ENCODE data around the gene PADI1.

PADI1 gene

DNA sequence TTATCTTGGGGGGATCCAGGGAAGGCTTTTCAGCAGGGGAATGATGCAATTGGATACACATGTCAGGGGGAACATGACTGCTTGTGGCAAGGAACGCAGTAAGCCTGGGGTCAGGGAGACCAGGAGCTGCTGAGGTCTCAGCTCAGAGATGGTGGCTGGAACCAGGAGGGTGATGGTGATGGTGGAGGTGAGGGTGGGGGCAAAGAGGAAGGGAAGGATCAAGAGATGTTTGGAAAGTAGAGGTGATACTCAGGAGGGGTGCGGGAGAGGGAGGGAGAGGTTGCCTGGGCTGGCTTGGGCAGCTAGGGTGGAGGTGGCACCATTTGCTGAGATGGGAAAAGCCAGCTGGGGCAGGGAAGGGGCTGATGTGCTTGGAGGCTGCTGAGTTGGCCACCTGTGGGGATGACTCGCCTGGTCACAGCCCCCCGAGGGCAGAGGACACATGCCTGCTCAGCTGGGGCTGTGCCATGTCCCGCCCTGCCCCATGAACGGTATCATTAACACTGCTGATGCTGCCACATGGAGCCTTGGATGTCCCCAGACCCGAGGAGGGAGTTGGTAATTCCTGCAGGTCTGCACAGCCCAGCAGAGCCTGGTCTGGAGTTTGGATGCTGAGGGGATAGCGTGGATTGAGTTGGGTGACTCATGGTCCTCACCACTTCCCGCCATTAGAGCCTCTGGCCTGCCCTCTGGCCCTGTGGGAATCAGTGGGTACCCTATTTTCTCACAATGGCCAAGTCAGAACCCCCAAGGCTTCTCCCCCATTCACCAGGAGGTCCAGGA is 6.3 kb upstream of the PADI1 start:
- no peak for DNase-seq (ENCODE audit: low spot score)

DNA sequence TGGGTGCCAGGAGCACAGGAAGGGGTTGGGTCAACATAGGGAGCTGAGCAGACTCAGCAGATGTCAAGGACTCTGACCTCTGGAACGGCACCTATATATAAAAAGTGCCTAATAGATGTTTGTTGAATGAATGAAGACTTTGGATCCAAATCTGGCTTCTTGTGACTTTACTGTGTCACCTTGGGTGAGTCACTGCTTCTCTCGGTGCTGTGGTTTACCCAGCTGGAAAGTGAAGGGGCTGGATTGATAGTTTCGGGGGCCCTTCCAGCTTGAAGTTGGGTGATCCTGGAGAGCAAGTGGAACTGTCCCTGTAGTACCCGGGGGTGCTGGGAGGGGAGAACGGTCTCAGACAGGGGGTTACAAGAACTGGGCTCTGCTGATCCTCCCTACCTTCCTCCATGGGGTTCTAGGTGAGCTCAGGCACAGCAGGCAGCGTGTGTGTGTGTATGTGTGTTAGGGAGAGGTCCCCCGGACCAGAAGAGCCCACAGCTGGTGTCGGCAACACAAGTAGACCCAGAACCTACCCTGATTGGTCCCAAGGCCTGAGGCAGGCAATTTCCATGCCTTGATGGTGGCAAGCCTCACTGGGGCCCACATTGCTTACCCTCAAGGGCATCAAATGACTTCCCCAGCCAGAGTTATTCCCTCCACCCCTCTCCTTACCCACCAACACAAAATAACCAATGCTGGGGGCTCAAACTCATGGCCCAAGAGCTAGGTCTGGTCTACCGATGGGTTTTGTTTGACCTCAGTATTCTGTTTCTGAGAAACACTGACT is 5.5 kb upstream of the PADI1 start:
- no peak for DNase-seq (ENCODE audit: low spot score)

DNA sequence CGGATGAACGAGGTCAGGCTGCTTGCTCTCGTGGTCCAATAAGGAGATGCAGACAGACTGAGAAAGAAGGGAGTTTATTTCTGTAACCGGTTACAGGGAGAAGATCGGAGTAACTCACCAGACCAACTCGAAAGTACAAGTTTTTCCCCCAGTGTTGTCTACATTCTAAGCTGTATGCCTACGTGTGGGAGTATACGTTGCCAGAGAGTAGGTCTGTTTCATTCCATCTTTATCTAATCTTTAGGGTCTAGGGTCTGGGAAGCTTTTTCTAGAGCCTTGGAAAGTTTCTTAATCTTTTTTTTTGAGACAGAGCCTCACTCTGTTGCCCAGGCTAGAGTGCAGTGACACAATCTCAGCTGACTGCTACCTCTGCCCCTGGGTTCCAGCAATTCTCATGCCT is 4.7 kb upstream of the PADI1 start:
- DNase-seq (ENCODE audit: low spot score) = no peak

DNA sequence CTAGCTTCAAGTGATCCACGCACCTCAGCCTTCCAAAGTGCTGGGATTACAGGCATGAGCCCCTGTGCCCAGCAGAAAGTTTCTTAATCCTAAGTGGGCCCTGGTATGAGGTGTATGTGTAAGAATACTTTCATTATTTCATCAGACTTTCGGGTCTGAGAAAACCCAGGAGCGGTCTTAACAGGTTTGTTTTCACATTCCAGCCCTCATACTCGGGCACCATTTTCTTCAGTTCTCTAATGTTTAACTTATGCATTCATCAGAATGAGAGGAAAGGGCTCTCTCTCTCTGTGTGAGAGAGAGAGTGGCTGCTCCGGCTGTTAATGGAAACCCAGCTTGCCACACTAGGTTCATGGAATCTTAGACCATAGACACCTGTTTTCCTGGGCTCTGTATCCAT is 4.2 kb upstream of the PADI1 start:
- DNase-seq (ENCODE audit: low spot score) = no peak

DNA sequence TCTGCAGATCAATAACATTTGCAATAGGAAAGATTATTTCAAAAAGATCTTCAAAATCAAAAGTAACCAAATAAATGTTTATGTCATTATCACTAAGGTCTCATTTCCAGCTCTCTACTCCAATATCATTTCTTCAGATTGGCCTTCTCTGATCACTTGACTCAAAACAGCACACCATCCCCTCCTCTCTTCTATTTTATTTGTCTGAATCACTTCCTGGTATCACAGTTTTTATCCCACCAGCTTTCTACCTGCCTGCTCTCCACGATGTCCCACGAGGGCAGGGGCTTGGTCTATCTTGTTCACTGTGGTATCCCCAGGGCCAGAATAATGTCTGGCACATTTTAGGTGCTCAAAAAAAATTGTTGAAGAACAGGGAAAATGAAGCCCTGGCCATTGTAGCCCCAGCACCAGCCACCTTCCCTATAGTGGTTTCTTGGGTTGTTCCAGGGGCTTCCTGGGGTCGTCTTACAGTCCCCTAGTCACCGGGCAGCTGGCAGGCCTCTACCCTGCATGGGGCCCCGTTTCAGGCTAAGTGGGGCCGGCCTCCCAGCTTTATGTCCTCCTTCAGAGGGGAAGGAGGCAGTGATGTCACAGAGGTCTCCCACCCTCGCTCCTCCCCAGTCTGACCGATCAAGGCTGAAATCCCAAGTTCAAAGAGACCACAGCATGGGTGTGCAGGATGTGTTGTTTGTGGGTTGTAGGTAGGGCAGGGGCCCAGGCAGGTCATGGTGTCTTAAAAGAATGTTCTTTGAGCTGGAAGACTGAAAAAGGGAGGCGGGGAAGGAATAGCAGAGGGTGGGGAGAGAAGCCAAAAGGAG is 3.5 kb upstream of the PADI1 start:
- DNase-seq (ENCODE audit: low spot score) = no peak

DNA sequence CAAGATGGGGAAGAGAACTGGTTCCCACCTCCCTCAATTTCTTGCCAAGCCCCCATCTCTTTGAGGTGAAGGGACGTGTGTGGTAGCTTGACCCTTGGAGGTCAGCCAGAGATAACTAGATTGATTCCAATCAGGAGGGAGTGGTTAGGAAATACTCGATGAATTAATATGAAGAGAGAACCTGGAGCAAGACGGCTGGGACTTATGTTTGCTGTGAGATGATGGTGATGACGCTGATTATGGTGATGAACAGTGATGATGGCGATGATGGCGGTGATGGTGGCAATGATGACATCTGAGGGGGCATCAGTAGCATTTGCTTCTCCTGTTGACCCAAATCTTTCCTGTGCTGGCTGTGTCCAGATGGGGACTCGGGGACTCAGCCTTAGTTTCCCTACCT is 724 bp downstream of the PADI1 start:
- DNase-seq (ENCODE audit: low spot score) = no peak

DNA sequence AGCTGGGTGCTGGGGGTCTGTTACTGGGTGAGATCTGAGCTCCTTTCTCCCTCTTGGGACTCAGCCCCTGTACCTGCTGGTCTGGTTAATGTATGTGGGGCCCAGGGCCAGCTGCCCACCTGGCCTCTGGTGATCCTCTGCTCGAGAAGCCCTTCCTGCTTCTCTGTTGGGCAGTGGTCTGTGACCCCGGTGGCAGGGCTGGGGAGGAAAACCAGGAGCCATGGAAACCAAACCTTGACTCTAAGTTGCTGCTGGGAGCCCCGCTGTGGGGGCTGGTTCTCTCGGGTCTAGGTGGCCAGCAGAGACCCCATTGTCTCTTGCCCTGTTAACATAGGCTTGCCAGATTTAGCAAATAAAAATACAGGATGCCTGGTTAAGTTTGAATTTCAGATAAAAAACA is 1.3 kb downstream of the PADI1 start:
- DNase-seq (ENCODE audit: low spot score) = no peak

DNA sequence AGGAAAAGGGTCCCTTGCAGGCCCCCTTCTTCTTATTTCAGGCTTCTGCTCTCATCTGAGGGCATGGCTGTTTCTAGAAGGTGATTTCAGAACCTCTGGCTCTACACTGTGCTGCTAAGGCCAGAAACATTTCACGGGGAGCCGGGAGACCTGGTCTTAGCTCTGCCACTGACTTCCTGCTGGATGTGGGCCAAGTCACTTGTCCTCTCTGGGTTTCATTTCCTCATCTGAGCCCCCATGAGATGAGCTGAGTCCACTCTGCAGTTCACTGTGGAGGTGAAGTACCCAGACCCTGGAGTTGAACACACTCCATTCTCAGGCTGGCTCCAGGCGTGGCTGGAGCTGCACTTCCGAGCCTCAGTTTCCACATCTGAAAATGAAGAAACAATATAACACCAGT is 2.1 kb downstream of the PADI1 start:
- no peak for DNase-seq (ENCODE audit: low spot score)

DNA sequence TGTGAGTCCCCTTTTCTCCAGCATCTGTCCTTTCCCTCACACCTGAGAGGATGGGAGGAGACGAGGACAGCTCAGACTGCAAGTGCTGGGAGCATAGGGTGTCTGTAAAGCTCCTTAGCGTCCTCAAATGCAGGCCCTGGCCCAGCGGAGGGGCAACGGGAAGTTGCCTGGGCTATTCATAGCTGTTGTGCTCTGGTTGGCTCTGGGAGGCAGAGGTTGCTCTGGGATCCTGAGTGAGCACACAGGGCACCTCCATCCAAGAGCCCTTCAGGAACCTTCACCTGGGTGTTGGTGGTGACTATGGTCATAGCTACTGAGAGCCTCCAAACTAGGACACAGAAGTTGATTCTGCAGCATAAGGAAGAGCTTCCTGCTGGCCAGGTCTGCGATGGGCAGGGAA is 2.6 kb downstream of the PADI1 start:
- no peak for DNase-seq (ENCODE audit: low spot score)

DNA sequence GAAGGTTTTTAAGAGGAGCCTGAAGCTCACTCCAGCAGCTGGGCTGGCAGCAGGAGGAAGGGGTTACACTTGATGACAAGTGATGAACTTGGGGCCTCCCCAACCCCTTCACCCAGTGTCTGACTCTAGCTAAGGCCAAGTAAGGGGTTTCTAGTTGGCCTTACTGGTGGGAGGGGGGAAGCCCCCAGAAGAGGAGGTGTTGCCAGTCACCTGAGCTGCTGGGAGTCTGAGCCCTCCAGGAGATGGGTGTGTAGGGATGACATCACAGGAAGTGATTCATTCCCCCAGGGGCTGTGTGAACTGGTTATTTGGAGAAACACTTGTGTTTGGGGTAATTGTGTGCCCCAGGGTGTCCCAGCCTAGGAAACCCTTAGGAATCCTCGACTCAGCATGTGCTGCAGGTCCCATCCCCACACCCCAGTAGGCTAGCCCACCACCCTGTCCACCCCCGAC is 3.1 kb downstream of the PADI1 start:
- DNase-seq (ENCODE audit: low spot score) = peak; percentile 21

DNA sequence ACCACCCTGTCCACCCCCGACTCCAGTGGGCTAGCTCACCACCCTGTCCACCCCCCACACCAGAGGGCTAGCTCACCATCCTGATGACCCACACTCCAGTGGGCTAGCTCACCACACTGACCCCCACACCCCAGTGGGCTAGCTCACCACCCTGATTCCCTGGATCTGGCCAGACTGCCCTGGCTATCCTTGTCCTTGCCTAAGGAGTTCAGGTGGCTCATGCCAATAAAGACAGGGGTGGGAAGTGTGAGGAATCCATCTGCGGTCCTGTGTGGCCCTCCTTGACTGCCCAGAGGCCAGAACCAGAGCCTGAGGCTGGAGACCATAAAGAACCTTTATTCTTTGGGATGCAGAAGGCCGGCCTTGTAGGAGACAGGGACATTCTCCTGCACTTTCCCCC is 3.6 kb downstream of the PADI1 start:
- no peak for DNase-seq (ENCODE audit: low spot score)

DNA sequence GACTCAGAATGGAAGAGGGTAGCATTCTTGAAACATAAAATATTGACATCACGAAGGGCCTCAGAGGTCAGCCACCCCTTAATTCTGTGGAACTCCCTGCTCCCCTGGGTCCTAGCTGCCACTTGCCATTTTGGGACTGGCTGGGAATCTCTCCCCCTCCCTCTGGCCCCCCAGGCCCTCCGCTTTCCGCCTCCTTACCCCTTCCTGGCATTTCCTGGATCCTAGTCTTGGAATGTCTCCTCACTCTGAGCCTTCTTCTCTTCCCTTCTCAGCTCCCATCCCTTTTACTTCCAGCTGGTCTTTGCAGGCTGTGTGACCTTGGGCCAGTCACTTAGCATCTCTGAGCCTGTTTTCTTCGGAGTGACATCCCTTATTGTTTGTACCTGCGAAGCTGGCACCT is 4.5 kb downstream of the PADI1 start:
- no peak for DNase-seq (ENCODE audit: low spot score)

DNA sequence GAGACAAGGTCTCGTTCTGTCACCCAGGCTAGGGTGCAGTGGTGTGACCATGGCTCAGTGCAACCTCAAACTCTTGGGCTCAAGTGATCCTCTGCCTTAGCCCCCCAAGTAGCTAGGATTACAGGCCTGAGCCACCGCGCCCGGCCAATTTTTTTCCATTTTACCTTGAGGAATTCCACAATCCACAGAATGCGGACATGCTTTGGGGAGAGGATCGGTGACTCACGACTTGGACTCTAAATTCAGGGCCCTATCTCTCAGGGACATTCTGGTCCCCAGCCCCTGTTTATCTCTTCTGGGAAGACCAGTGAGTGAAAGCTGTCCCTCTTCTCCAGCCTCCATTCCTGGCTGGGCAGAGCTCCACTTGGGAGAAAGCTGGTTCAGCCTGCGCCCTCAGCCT is 5.2 kb downstream of the PADI1 start:
- no peak for DNase-seq (ENCODE audit: low spot score)

DNA sequence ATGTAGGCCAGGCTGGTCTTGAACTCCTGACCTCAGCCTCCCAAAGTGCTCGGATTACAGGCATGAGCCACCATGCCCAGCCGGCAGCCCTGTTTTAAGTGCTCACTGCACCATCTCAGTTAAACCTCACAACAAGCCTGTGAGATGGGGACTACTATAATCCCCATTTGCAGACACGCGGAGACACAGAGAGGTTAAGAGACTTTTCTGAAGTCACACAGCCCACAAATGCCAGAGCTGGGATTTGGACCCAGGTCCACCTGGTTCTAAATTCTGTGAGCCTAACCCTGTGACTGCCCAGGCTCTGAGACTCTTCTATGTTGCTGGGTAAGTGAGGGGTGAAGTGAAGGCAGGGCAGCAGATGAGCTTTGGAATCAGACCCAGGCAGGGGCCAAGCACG is 6.4 kb downstream of the PADI1 start:
- no peak for DNase-seq (ENCODE audit: low spot score)

DNA sequence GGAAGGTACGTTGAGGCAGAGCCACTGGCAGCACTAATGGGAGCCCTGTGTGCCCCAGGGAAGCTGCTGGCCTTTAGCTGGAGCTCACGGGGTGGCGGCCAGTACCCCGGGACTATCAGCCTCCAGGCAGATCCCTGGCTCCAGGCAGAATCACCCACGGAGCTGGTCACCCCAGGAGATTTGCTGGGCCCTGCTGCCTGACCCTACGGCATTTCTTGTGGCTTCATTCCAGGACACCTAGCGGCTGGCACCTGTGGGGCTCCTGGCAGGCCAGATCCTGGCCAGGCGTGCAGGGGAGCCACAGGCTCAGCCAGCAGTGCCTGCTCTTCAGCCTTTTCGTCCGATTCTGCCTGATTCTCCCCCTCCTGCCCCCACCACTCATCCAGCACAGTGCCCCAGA is 7.1 kb downstream of the PADI1 start:
- DNase-seq (ENCODE audit: low spot score) = no peak

DNA sequence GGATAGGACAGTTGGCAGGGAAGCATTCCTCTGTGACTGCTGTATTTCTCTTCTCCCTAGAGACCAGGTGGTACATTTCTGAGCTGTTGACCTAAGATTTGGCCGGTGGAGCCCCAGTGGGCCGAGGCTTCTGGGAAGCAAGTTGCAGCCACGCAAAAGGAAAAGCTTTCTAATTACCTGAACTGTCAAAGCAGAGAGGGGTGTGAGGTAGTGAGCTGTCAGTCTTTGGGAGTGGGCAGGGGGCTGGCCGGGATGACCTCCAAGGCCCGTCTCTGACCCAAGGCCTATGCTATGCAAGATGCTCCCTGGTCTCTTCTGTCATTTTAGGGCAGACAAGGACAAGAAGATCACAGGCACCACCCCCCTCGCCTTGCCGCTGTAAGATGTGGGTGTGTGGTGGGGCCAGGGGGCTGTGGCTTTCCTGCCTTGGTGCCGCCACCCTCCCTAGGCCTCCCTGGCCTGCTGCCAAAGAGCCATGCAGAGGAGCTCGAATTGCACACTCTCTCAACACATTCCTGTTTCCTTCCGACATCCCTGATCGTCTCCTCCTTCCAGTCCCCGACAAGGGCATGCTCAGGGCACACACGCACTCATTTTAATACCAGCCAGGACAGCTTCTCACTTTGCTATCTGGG is 7.7 kb downstream of the PADI1 start:
- DNase-seq (ENCODE audit: low spot score) = no peak

DNA sequence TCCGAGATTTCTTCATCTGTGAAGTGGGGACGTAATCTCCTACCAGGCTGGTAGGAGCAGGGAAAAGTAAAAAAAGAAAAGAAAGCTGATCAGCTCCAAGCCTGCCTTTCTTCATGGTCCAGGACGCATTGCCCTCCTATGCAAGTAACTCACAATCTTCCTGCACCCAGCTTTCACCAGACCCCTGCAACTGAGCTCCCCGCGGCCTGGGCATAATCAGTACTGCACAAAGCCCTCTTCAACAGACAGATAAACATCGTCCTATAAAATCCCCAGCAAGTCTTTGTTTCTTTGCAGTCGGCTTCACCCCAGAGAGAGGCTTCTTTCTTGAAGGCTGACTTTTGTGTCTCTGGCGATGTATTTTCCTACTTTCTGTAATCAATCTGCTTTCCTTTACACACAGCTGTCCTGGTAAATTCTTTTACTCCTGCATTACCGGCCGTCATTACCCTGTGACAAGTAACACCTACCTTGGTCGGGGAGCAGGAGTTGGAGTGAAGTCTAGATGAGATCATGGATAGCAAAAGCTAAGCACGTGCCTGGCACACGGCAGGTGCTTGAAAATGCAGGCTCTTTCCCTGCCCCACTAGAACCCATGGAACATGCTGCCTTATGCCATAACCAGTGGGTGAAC is 8.3 kb downstream of the PADI1 start:
- no peak for DNase-seq (ENCODE audit: low spot score)

DNA sequence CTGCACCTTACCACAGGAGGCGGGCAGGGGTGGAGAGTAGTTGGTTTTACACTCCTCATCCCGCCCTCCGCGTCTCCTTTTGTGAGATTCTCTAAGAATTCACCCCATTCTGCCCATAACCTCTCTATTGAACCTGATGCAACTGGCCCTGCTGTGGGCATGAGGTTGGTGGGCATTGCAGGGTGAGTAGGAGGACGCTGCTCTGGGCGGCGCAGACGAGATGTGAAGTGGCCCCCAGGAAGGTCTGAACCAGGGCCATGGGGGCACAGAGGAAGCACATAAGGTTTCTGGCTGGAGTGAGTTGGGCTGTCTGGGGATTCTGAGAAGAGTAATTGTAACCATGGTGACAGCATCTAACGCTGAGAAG is 8.8 kb downstream of the PADI1 start:
- no peak for DNase-seq (ENCODE audit: low spot score)

DNA sequence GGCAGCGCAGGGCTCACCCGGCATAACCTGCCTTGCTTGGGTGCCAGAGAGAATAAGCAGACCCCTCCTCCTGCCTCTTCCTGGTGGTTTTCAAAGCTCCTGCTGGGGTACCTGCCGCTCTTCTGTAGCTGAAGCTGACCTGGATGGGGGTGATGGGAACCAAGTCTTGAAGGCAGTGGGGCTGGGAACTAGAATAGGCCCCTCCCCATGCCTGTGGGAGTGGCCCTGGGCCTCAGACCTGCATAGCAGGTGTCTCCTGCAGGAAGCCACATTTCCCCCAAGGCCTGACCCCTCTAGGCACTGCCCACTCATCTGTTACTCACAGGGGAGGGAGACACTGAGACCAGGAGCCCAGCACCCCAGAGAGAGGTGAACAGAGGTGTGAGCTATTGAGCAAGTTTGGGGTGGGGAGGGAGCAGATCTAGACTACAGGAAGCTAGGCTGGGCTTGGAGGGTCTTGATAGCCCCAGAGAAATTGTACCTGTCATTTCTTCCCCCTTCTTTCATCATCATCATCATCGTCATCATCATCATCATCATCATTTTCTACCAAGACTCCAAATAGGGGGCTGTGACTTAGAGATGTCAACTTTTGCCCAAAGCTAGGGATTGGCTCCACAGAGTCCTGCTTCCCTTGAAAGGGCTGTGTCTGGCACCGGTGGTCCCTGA is 10.1 kb downstream of the PADI1 start:
- no peak for DNase-seq (ENCODE audit: low spot score)

DNA sequence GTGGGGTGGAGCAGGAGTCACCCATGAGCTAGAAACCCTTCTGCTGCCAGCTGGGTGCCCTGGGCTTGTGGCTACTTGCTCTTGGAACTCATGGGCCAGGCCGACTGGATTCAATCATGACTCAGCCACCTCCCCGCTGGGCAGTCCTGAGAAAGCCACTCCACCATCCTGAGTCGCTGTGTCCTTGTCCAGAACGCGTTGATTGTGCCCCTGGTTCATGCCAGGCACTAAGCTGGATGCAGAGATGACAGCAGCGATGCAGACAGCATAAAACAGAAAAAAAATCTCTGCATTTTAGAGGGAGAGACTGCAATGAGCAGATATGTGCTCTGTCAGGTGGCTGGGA is 10.6 kb downstream of the PADI1 start:
- DNase-seq (ENCODE audit: low spot score) = no peak

DNA sequence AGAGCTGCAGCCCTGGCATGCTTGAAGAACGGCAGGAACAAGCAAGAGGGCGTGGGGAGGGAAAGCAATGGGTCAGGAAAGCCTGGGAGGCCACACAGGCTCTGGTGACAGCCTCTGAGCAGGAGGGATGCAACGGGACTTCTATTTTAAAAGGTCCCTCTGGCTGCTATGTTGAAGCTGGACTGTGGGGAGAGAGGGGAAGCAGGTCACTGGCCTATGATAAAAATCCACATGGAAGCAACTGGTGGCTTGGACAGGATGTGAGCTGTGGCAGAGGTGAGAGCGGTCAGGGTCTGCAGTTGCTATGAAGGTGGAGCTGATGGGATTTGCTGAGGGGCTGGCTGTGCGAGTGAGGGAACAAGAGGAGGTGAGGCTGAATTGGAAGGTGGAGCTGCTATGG is 11.2 kb downstream of the PADI1 start:
- no peak for DNase-seq (ENCODE audit: low spot score)

Data from kidney capillary endothelial cell (primary cell).